HepG2 (cell line): ENCODE measurements around the gene ARHGEF39. TPM values are rescaled to one million over a fixed set of nuclear protein-coding genes. Genes with fewer than 3 reads are reported as not detected.

ENCODE experiments used
- POLR2A ChIP-seq, 2 experiments: IDR thresholded peaks; 2 replicates each; pipeline ENCODE4 v1.6.1; 2011; ENCODE audit warnings: low read depth in 2 of 2, low read length in 2 of 2, mild to moderate bottlenecking in 1 of 2, moderate library complexity in 1 of 2; ENCODE audit not compliant: insufficient read depth in 1 of 2
- PTBP1 ChIP-seq: fragments of 200-400 bp; formaldehyde crosslinking; IDR thresholded peaks from 2 replicates; pipeline ENCODE4 v1.6.1; 2018; ENCODE audit warnings: low read length, low read depth; ENCODE audit not compliant: poor library complexity, severe bottlenecking
- SMAD3 ChIP-seq: sonication (generic); formaldehyde crosslinking; IDR thresholded peaks from 2 replicates; pipeline ENCODE4 v1.4.0; 2020; ENCODE audit warnings: missing genetic modification reagents
- SNAI1 ChIP-seq: sonication (generic); formaldehyde crosslinking; IDR thresholded peaks from 2 replicates; pipeline ENCODE4 v1.5.0; 2020; ENCODE audit warnings: mild to moderate bottlenecking, missing genetic modification reagents, borderline replicate concordance
- SRY ChIP-seq: sonication (generic); formaldehyde crosslinking; IDR thresholded peaks from 2 replicates; pipeline ENCODE4 v1.8.0; 2022; ENCODE audit warnings: mild to moderate bottlenecking, missing genetic modification reagents
- XRCC5 ChIP-seq: fragments of 200-400 bp; formaldehyde crosslinking; optimal IDR thresholded peaks from 2 replicates; pipeline ENCODE3; 2017; ENCODE audit warnings: mild to moderate bottlenecking, low read length
- ZNF552 ChIP-seq: sonication (generic); formaldehyde crosslinking; IDR thresholded peaks from 2 replicates; pipeline ENCODE4 v1.9.0; 2022; ENCODE audit warnings: missing genetic modification reagents, mild to moderate bottlenecking, borderline replicate concordance
- ZNF570 ChIP-seq: sonication (generic); formaldehyde crosslinking; IDR thresholded peaks from 2 replicates; pipeline ENCODE4 v1.4.0; 2020; ENCODE audit warnings: mild to moderate bottlenecking, missing genetic modification reagents, borderline replicate concordance
- ZNF788 ChIP-seq: sonication (generic); formaldehyde crosslinking; IDR thresholded peaks from 2 replicates; pipeline ENCODE4 v1.5.0; 2020; ENCODE audit warnings: mild to moderate bottlenecking, missing genetic modification reagents, borderline replicate concordance
- polyA plus RNA-seq, 8 experiments: library from polyadenylated mRNA; depleted of rRNA in 3 of 8; stranded (reverse) in 7 of 8; unstranded in 1 of 8; fragments of >200 nt; fragmentation: Illumina TruSeq in 4 of 8; extraction: Trizol in 4 of 8; gene quantifications; 2 replicates each; pipeline versions ENCODE4 v1.2.1 to v1.2.3, GENCODE V29; 2011 to 2016; ENCODE audit warnings: low read depth in 4 of 8, missing spikeins in 1 of 8, mixed read lengths in 1 of 8; ENCODE audit not compliant: insufficient read depth in 1 of 8
- total RNA-seq, 5 experiments: library from RNA; depleted of rRNA; stranded (reverse); fragments of >200 nt; fragmentation: Illumina TruSeq; extraction: Trizol; gene quantifications; 2 replicates each; pipeline ENCODE4 v1.2.3, GENCODE V29; 2016; ENCODE audit warnings: low read depth in 1 of 5
- TF ChIP-seq, protein P1 (sequence below): sonication (generic); formaldehyde crosslinking; IDR thresholded peaks from 2 replicates; pipeline ENCODE4 v1.4.0; 2020; ENCODE audit warnings: mild to moderate bottlenecking, low read depth, missing genetic modification reagents
- TF ChIP-seq, protein P2 (sequence below): sonication (generic); formaldehyde crosslinking; IDR thresholded peaks from 2 replicates; pipeline ENCODE4 v1.4.0; 2020; ENCODE audit warnings: missing genetic modification reagents
- TF ChIP-seq, protein P3 (sequence below): sonication (generic); formaldehyde crosslinking; IDR thresholded peaks from 2 replicates; pipeline ENCODE4 v1.8.1; 2023; ENCODE audit warnings: mild to moderate bottlenecking, inconsistent platforms, moderate library complexity, missing genetic modification reagents, borderline replicate concordance
- TF ChIP-seq, protein P4 (sequence below): sonication (generic); formaldehyde crosslinking; IDR thresholded peaks from 2 replicates; pipeline ENCODE4 v1.8.1; 2022; ENCODE audit warnings: mild to moderate bottlenecking, missing genetic modification reagents
- TF ChIP-seq, protein P5 (sequence below): sonication (generic); formaldehyde crosslinking; IDR thresholded peaks from 2 replicates; pipeline ENCODE4 v1.5.0; 2020; ENCODE audit warnings: missing genetic modification reagents, mild to moderate bottlenecking, borderline replicate concordance
- TF ChIP-seq, protein P6 (sequence below): sonication (generic); formaldehyde crosslinking; IDR thresholded peaks from 2 replicates; pipeline ENCODE4 v1.4.0; 2020; ENCODE audit warnings: missing genetic modification reagents
- TF ChIP-seq, protein P7 (sequence below): sonication (generic); formaldehyde crosslinking; IDR thresholded peaks from 2 replicates; pipeline ENCODE4 v1.4.0; 2020; ENCODE audit warnings: missing genetic modification reagents

Gene ARHGEF39
- total and polyA plus RNA-seq, 2 of the 13 experiments (the other 11 are each of a cell fraction or from before 2014, with no cell fraction given) = 11.2 to 12.3 TPM

DNA sequence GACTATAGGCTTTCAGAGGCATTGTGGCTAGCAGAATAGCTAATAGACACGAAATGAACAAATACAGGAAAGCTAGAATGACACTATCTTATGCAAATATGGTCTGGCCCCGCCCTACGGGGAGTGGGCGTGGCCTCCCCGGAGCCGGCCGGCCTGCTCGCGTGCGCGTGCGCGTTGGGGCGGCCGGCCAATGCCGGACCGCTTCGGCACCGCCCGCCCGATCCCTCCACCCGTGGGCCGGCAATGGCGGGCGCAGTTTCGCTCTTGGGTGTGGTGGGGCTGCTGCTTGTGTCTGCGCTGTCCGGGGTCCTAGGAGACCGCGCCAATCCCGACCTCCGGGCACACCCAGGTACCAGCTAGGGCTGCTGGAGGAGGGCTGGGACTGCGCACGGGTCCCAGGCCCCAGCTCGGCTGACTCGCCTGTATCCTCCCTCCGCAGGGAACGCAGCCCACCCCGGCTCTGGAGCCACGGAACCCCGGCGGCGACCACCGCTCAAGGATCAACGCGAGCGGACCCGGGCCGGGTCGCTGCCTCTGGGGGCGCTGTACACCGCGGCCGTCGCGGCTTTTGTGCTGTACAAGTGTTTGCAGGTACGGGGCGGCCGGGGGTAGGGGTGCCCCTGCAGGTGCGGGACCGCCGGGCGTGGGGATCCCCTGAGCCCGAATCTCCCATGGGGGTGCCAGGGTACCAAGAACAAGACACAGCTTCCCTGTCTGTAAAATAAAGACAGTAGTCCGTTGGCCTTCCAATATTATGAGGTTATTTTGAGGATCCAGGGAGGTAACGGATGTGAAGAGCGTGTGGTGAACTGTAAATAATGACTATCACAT, 6.6 kb downstream of the ARHGEF39 start, which contains the start of gene CCDC107 (continued):
- TF ChIP-seq, protein P1, sequence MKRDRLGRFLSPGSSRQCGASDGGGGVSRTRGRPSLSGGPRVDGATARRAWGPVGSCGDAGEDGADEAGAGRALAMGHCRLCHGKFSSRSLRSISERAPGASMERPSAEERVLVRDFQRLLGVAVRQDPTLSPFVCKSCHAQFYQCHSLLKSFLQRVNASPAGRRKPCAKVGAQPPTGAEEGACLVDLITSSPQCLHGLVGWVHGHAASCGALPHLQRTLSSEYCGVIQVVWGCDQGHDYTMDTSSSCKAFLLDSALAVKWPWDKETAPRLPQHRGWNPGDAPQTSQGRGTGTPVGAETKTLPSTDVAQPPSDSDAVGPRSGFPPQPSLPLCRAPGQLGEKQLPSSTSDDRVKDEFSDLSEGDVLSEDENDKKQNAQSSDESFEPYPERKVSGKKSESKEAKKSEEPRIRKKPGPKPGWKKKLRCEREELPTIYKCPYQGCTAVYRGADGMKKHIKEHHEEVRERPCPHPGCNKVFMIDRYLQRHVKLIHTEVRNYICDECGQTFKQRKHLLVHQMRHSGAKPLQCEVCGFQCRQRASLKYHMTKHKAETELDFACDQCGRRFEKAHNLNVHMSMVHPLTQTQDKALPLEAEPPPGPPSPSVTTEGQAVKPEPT (CRISPR knock-in tag) = no peak; the same call in none of the 2 replicates
- TF ChIP-seq, protein P2, sequence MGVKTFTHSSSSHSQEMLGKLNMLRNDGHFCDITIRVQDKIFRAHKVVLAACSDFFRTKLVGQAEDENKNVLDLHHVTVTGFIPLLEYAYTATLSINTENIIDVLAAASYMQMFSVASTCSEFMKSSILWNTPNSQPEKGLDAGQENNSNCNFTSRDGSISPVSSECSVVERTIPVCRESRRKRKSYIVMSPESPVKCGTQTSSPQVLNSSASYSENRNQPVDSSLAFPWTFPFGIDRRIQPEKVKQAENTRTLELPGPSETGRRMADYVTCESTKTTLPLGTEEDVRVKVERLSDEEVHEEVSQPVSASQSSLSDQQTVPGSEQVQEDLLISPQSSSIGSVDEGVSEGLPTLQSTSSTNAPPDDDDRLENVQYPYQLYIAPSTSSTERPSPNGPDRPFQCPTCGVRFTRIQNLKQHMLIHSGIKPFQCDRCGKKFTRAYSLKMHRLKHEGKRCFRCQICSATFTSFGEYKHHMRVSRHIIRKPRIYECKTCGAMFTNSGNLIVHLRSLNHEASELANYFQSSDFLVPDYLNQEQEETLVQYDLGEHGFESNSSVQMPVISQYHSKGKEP (CRISPR knock-in tag) = no peak
- TF ChIP-seq, protein P3, sequence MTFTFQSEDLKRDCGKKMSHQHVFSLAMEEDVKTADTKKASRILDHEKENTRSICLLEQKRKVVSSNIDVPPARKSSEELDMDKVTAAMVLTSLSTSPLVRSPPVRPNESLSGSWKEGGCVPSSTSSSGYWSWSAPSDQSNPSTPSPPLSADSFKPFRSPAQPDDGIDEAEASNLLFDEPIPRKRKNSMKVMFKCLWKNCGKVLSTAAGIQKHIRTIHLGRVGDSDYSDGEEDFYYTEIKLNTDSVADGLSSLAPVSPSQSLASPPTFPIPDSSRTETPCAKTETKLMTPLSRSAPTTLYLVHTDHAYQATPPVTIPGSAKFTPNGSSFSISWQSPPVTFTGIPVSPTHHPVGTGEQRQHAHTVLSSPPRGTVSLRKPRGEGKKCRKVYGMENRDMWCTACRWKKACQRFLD (CRISPR knock-in tag) = no peak; the same call in 1 of the 2 replicates
- TF ChIP-seq ZNF788 (peak; percentile 65; the same call in 1 of the 2 replicates), ZNF570 (CRISPR knock-in tag) (no peak), SMAD3 (CRISPR knock-in tag) (peak; percentile 23; the same call in 1 of the 2 replicates), POLR2A (IDR thresholded peaks at IDR 0.05; ENCODE audit: insufficient read depth in 1 of 2, low read depth in 2 of 2, low read length in 2 of 2) (peak in 1 of 2 experiments; percentile 84; a peak in 2 of 4 replicates), XRCC5 (peak; percentile 82), PTBP1 (peak; percentile 46), SRY (peak; percentile 57; the same call in 1 of the 2 replicates), ZNF552 (CRISPR knock-in tag) (0 out of 2 replicates have a peak, but pooled peaks have one; percentile 27), SNAI1 (CRISPR knock-in tag) (peak; percentile 95)
- TF ChIP-seq, protein P4, sequence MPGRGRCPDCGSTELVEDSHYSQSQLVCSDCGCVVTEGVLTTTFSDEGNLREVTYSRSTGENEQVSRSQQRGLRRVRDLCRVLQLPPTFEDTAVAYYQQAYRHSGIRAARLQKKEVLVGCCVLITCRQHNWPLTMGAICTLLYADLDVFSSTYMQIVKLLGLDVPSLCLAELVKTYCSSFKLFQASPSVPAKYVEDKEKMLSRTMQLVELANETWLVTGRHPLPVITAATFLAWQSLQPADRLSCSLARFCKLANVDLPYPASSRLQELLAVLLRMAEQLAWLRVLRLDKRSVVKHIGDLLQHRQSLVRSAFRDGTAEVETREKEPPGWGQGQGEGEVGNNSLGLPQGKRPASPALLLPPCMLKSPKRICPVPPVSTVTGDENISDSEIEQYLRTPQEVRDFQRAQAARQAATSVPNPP (CRISPR knock-in tag) = no peak; the same call in none of the 2 replicates
- TF ChIP-seq, protein P5, sequence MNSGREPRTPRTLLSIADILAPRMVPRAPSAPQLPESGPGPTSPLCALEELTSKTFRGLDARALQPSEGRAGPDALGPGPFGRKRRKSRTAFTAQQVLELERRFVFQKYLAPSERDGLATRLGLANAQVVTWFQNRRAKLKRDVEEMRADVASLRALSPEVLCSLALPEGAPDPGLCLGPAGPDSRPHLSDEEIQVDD = no peak; the same call in 1 of the 2 replicates
- TF ChIP-seq, protein P6, sequence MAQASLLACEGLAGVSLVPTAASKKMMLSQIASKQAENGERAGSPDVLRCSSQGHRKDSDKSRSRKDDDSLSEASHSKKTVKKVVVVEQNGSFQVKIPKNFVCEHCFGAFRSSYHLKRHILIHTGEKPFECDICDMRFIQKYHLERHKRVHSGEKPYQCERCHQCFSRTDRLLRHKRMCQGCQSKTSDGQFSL (CRISPR knock-in tag) = no peak; the same call in 1 of the 2 replicates
- TF ChIP-seq, protein P7, sequence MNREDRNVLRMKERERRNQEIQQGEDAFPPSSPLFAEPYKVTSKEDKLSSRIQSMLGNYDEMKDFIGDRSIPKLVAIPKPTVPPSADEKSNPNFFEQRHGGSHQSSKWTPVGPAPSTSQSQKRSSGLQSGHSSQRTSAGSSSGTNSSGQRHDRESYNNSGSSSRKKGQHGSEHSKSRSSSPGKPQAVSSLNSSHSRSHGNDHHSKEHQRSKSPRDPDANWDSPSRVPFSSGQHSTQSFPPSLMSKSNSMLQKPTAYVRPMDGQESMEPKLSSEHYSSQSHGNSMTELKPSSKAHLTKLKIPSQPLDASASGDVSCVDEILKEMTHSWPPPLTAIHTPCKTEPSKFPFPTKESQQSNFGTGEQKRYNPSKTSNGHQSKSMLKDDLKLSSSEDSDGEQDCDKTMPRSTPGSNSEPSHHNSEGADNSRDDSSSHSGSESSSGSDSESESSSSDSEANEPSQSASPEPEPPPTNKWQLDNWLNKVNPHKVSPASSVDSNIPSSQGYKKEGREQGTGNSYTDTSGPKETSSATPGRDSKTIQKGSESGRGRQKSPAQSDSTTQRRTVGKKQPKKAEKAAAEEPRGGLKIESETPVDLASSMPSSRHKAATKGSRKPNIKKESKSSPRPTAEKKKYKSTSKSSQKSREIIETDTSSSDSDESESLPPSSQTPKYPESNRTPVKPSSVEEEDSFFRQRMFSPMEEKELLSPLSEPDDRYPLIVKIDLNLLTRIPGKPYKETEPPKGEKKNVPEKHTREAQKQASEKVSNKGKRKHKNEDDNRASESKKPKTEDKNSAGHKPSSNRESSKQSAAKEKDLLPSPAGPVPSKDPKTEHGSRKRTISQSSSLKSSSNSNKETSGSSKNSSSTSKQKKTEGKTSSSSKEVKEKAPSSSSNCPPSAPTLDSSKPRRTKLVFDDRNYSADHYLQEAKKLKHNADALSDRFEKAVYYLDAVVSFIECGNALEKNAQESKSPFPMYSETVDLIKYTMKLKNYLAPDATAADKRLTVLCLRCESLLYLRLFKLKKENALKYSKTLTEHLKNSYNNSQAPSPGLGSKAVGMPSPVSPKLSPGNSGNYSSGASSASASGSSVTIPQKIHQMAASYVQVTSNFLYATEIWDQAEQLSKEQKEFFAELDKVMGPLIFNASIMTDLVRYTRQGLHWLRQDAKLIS = no peak
